Uterus (tissue), 2 donors: ENCODE measurements around the gene NKAIN2.

Source experiments
- CTCF ChIP-seq, 4 experiments: fragments of 200-600 bp in 2 of 4; fragments of 450-650 bp in 2 of 4; sonication (generic) in 2 of 4; IDR thresholded peaks; one replicate each; pipeline ENCODE4 v1.5.1; 2016 to 2019; ENCODE audit warnings: antibody characterized with exemption in 4 of 4, mild to moderate bottlenecking in 2 of 4, moderate library complexity in 1 of 4
- POLR2A ChIP-seq, 2 donors: fragments of 450-650 bp; IDR thresholded peaks; one replicate each; pipeline ENCODE4 v1.6.1; 2016; ENCODE audit warnings: antibody characterized with exemption in 2 of 2, mild to moderate bottlenecking in 1 of 2, moderate library complexity in 1 of 2

- TF ChIP-seq CTCF (IDR thresholded peaks at IDR 0.05) (no peak), POLR2A (IDR thresholded peaks at IDR 0.05) (no peak)
Measured at GRCh38 chr6:124613031-124613430, 809.4 kb downstream of the NKAIN2 start.
